ENCODE results near the gene PRKCA.

DNA sequence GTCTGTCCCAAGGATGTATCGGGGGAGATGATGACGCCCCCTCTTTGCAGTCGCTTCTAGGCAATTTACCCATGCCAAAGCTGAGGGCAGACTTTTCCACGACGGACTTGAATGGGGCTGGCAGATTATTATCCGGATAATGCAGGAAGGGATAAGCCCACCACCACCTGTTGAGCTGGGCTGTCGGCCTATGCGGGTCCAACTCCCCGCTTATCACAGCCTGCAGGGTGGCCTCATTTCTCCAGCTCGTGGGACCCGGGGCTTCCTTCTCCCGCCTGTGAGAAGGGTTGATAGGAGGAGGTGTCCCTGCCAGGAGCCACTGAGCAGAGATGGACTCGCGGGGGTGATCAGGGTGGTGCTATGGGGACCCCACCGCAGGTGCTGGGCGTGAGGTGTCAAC is 533.1 kb downstream of the PRKCA start:
- TF ChIP-seq, protein P1, sequence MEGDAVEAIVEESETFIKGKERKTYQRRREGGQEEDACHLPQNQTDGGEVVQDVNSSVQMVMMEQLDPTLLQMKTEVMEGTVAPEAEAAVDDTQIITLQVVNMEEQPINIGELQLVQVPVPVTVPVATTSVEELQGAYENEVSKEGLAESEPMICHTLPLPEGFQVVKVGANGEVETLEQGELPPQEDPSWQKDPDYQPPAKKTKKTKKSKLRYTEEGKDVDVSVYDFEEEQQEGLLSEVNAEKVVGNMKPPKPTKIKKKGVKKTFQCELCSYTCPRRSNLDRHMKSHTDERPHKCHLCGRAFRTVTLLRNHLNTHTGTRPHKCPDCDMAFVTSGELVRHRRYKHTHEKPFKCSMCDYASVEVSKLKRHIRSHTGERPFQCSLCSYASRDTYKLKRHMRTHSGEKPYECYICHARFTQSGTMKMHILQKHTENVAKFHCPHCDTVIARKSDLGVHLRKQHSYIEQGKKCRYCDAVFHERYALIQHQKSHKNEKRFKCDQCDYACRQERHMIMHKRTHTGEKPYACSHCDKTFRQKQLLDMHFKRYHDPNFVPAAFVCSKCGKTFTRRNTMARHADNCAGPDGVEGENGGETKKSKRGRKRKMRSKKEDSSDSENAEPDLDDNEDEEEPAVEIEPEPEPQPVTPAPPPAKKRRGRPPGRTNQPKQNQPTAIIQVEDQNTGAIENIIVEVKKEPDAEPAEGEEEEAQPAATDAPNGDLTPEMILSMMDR (IDR thresholded peaks at IDR 0.05), result no peak
- no peak for TF ChIP-seq POLR2A (IDR thresholded peaks at IDR 0.05)
